OCI-LY3 (cell line): ENCODE results near the gene ST6GALNAC2.
"Not testable (repeated sequence)": the region's sequence is repeated elsewhere in the genome, so short reads cannot be mapped to it uniquely, and the experiment has no call there.

Experiments
- H2AFZ ChIP-seq: fragments of 200-600, 300-600 bp; shearing (Covaris generic); 2 replicates; pipeline ENCODE4 v1.6.0; 2014; ENCODE audit warnings: antibody characterized with exemption, low read depth, low read length
- H3K27ac ChIP-seq: fragments of 200-600, 300-600 bp; sonication (generic); 2 replicates; pipeline ENCODE4 v1.5.1; 2014; ENCODE audit warnings: mild to moderate bottlenecking, low read length, moderate library complexity, mixed read lengths
- H3K27me3 ChIP-seq: fragments of 200-600, 300-600 bp; sonication (generic); 2 replicates; pipeline ENCODE4 v1.6.1; 2014; ENCODE audit warnings: low read depth, low read length, mixed read lengths
- H3K36me3 ChIP-seq: fragments of 200-600, 300-600 bp; sonication (generic); replicated peaks from 2 replicates; pipeline ENCODE3; 2014; ENCODE audit warnings: low read depth, low read length, mixed read lengths
- H3K4me1 ChIP-seq: fragments of 300-600, 200-600 bp; sonication (generic); 2 replicates; pipeline ENCODE4 v1.6.1; 2014; ENCODE audit warnings: low read length, mixed read lengths
- H3K4me2 ChIP-seq: fragments of 200-600, 300-600 bp; sonication (generic); 2 replicates; pipeline ENCODE4 v1.6.1; 2014; ENCODE audit warnings: low read length, mixed read lengths
- H3K4me3 ChIP-seq: fragments of 300-600, 200-600 bp; sonication (generic); 2 replicates; pipeline ENCODE4 v1.5.1; 2014; ENCODE audit warnings: antibody characterized with exemption, mild to moderate bottlenecking, low read length, moderate library complexity
- H3K79me2 ChIP-seq: fragments of 300-600, 200-600 bp; shearing (Covaris generic); 2 replicates; pipeline ENCODE4 v1.6.1; 2014; ENCODE audit warnings: mild to moderate bottlenecking, low read length, mixed read lengths
- H3K9ac ChIP-seq: fragments of 300-600, 200-600 bp; shearing (Covaris generic); 2 replicates; pipeline ENCODE4 v1.6.0; 2014; ENCODE audit warnings: mild to moderate bottlenecking, low read length, moderate library complexity
- H3K9me3 ChIP-seq: fragments of 200-600, 300-600 bp; shearing (Covaris generic); 2 replicates; pipeline ENCODE4 v1.6.1; 2014; ENCODE audit warnings: low read length, mixed read lengths; ENCODE audit not compliant: insufficient read depth
- H4K20me1 ChIP-seq: fragments of 200-600, 300-600 bp; sonication (generic); 2 replicates; pipeline ENCODE4 v1.6.1; 2016; ENCODE audit warnings: low read length, mixed read lengths; ENCODE audit not compliant: insufficient read depth
- EZH2phosphoT487 ChIP-seq: fragments of 200-600 bp; shearing (Covaris generic); IDR thresholded peaks from 2 replicates; pipeline ENCODE4 v1.6.1; 2018; ENCODE audit warnings: antibody characterized with exemption, mixed run types, low read depth
- TF ChIP-seq, protein P1 (sequence below): fragments of 200-600, 300-600 bp; sonication (generic); IDR thresholded peaks from 2 replicates; pipeline ENCODE4 v1.5.1; 2014; ENCODE audit warnings: antibody characterized with exemption, low read length, low read depth

The ST6GALNAC2 gene

DNA sequence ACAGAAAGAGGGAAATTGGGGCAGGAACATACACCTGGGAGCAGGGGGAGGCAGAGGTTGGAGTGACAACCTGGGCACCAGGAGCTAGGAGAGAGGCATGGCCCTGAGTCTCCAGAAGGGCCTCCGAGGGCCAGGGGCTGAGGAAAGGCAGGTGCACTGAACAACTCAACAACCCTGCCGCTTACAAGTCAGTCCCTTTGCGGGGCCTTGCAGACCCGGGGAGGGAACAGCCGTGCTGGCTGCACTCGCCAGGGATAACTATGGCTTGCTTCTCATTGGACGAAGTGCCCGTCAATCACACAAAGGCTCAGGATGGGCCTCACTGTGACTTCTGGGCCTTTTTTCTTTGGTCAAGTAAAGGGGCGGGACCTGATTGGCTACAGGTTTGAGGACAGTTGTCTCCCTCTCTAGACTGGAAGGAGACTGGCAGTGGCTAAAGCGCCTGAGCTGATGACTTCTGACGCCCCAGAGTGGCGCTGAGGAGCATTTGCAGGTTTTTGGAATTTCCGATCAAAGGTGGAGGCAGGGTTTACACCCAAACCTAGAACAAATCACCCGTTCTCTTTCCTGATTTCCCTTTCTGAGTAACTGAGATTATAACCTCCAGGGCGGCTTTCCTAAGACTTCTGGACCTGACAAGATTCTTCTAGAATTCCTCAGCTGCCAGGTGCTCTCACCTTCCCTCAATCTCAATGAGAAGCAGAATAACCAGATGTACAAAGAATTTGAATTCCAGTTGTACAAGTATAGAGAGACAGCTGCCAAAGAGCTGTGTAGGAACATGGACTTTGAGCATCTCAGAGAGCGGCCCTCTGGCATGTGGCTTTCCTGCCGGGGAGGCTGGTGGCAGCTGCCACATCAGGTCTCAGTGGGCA lies 27.6 kb upstream of the ST6GALNAC2 start:
- Histone ChIP-seq H3K9ac (no peak overlapping the region), H3K9me3 (no peaks in the 10 kb centered on the region), H3K79me2 (no peaks in the 10 kb centered on the region), H3K36me3 (no peaks in the 10 kb centered on the region), H4K20me1 (no peaks in the 10 kb centered on the region), H3K4me2 (no peak overlapping the region), H3K27ac (no peak overlapping the region), H3K27me3 (no peaks in the 10 kb centered on the region), H2AFZ (no peak overlapping the region), H3K4me3 (no peak overlapping the region), H3K4me1 (no peaks in the 10 kb centered on the region)
- TF ChIP-seq, protein P1, sequence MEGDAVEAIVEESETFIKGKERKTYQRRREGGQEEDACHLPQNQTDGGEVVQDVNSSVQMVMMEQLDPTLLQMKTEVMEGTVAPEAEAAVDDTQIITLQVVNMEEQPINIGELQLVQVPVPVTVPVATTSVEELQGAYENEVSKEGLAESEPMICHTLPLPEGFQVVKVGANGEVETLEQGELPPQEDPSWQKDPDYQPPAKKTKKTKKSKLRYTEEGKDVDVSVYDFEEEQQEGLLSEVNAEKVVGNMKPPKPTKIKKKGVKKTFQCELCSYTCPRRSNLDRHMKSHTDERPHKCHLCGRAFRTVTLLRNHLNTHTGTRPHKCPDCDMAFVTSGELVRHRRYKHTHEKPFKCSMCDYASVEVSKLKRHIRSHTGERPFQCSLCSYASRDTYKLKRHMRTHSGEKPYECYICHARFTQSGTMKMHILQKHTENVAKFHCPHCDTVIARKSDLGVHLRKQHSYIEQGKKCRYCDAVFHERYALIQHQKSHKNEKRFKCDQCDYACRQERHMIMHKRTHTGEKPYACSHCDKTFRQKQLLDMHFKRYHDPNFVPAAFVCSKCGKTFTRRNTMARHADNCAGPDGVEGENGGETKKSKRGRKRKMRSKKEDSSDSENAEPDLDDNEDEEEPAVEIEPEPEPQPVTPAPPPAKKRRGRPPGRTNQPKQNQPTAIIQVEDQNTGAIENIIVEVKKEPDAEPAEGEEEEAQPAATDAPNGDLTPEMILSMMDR = no peak
- no peak for TF ChIP-seq EZH2phosphoT487

DNA sequence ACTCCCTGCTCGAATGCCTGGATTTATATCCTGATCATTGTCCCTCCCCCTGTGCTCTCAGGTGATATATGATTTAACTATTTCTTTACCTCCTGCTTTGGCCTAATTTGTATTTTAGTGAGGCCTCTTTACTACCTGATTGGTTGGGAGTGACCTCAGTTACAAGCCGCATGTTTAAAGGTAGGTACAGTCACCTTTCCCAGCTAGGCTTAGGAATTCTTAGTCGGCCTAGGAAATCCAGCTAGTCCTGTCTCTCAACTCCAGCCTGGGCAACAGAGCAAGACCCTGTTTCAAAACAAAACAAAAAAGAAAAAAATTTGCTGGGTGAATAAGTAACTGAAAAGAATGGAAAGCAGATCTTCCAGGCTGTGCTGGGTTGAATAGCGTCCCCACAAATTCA lies 26.8 kb upstream of the ST6GALNAC2 start:
- Histone ChIP-seq H3K4me2 (no peak overlapping the region), H3K9ac (no peak overlapping the region), H3K4me3 (no peak overlapping the region), H3K9me3 (no peaks in the 10 kb centered on the region), H2AFZ (no peak overlapping the region), H3K36me3 (no peaks in the 10 kb centered on the region), H3K79me2 (no peaks in the 10 kb centered on the region), H3K27me3 (no peaks in the 10 kb centered on the region), H3K27ac (no peak overlapping the region), H4K20me1 (no peaks in the 10 kb centered on the region), H3K4me1 (no peaks in the 10 kb centered on the region)
- TF ChIP-seq, protein P1 = no peak
- TF ChIP-seq EZH2phosphoT487 = no peak

DNA sequence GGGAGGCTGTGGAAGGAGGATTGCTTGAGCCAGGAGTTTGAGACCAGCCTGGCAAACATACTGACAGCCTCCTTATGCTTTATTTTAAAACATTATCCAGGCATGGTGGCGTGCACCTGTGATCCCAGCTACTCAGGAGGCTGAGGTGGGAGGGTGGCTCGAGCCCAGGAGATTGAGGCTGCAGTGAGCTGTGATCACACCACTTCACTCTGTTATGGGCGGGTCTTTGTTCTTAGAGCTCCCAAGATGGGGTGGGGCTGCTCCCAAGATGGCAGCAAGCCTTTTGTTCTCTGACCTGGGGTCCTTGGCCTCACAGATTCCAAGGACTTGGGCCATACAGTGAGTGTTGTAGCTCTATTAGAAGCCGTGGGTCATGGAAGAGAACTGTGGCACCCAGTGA lies 26.1 kb upstream of the ST6GALNAC2 start:
- Histone ChIP-seq H3K9ac (no peak overlapping the region), H3K27me3 (no peaks in the 10 kb centered on the region), H3K79me2 (no peaks in the 10 kb centered on the region), H4K20me1 (no peaks in the 10 kb centered on the region), H2AFZ (no peak overlapping the region), H3K4me1 (no peaks in the 10 kb centered on the region), H3K27ac (no peak overlapping the region), H3K9me3 (no peaks in the 10 kb centered on the region), H3K4me3 (no peak overlapping the region), H3K36me3 (no peaks in the 10 kb centered on the region), H3K4me2 (no peak overlapping the region)
- TF ChIP-seq, protein P1 = no peak
- TF ChIP-seq EZH2phosphoT487 = no peak

DNA sequence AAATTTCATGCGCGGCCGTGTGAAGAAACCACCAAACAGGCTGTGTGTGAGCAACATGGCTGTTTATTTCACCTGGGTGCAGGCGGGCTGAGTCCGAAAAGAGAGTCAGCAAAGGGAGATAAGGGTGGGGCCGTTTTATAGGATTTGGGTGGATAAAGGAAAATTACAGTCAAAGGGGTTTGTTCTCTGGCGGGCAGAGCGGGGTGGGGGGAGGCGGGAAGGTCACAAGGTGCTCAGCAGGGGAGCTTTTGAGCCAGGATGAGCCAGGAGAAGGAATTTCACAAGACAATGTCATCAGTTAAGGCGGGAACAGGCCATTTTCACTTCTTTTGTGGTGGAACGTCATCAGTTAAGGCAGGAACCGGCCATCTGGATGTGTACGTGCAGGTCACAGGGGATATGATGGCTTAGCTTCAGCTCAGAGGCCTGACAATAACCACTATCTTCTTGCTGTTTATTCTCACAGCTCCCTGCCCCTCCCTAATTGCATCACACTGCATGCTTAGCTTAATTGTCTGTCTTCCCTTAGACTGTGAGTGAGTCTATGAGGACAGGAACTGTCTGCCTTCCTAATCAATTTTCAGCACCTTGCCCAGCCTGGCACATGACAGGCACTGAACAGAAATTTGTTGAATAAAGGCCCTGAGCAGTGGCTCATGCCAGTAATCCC lies 25.6 kb upstream of the ST6GALNAC2 start:
- not testable (repeated sequence) for H3K9ac ChIP-seq, H4K20me1 ChIP-seq, H3K27me3 ChIP-seq, H3K4me1 ChIP-seq, H2AFZ ChIP-seq, H3K27ac ChIP-seq, H3K36me3 ChIP-seq, H3K79me2 ChIP-seq, H3K4me2 ChIP-seq, H3K4me3 ChIP-seq, H3K9me3 ChIP-seq

DNA sequence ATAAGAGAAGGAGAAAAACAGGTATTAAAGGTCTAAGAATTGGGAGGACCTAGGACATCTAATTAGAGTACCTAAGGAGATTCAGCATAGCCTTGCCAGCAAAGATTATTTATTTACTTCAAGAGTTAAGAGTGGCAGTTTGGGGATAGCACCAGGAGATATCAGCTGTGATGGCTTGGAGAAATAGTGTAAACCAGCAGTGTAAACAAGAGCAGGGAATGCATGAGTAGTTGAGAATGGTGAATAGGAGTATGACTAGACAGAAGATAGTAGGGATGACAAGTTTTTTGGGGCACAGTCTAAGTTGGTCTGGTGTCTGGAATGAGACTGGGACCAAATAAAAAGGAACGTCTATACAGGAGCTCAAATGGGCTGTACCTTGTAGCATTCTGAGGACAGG lies 21.0 kb upstream of the ST6GALNAC2 start:
- not testable (repeated sequence) for H3K9me3 ChIP-seq, H3K4me3 ChIP-seq, H3K79me2 ChIP-seq, H3K36me3 ChIP-seq, H3K27ac ChIP-seq, H3K4me2 ChIP-seq, H2AFZ ChIP-seq, H3K27me3 ChIP-seq, H3K4me1 ChIP-seq, H3K9ac ChIP-seq, H4K20me1 ChIP-seq
